H1 (cell line): ENCODE measurements around the gene PDE4D. TPM values are rescaled to one million over a fixed set of nuclear protein-coding genes. Genes with fewer than 3 reads are reported as not detected.

ENCODE experiments used
- CTCF ChIA-PET: fragments of 300-600 bp; sonication (Branson Sonifier 250); formaldehyde crosslinking; loops from one replicate; lab custom pipeline; 2021; ENCODE audit not compliant: partially characterized antibody; lab: Charles Lee
- POLR2A ChIA-PET: fragments of 300-600 bp; sonication (Branson Sonifier 250); formaldehyde crosslinking; loops from one replicate; lab custom pipeline; 2021; ENCODE audit warnings: inconsistent platforms; ENCODE audit not compliant: partially characterized antibody; lab: Charles Lee
- DNase-seq, 2 experiments: peaks; one replicate each; pipeline versions ENCODE4 v3.0.0 to v3.0.0-alpha.2; 2010 to 2022; ENCODE audit warnings: low spot score in 2 of 2, low read depth in 1 of 2, mixed read lengths in 1 of 2
- FAIRE-seq: peaks from 2 replicates; lab custom pipeline; 2011; peaks lifted over from hg19 to GRCh38; lab: Jason Lieb, UNC
- H2AFZ ChIP-seq: 2 replicates; pipeline ENCODE4 v1.8.1; 2012; ENCODE audit warnings: low read length, inconsistent platforms
- H2AK5ac ChIP-seq: 2 replicates; pipeline ENCODE4 v1.6.1; 2013; ENCODE audit warnings: low read depth, low read length
- H2BK120ac ChIP-seq: replicated peaks from 2 replicates; pipeline ENCODE3; 2013; ENCODE audit warnings: low read depth, low read length, inconsistent platforms
- H2BK12ac ChIP-seq: 2 replicates; pipeline ENCODE4 v1.6.1; 2013; ENCODE audit warnings: low read depth, low read length
- H2BK15ac ChIP-seq: 2 replicates; pipeline ENCODE4 v1.6.1; 2013; ENCODE audit warnings: low read length
- H2BK20ac ChIP-seq: 2 replicates; pipeline ENCODE4 v1.6.1; 2013; ENCODE audit warnings: low read length
- H2BK5ac ChIP-seq: 2 replicates; pipeline ENCODE4 v1.6.1; 2013; ENCODE audit warnings: low read depth, low read length
- H3K14ac ChIP-seq: 2 replicates; pipeline ENCODE4 v1.6.1; 2013; ENCODE audit warnings: inconsistent platforms; ENCODE audit not compliant: insufficient read length
- H3K18ac ChIP-seq: 2 replicates; pipeline ENCODE4 v1.6.1; 2013; ENCODE audit warnings: low read length; ENCODE audit errors: extremely low read depth
- H3K23ac ChIP-seq: 2 replicates; pipeline ENCODE4 v1.6.1; 2013; ENCODE audit warnings: inconsistent platforms; ENCODE audit not compliant: insufficient read length
- H3K23me2 ChIP-seq: 2 replicates; pipeline ENCODE4 v1.6.1; 2013; ENCODE audit warnings: low read depth, low read length
- H3K27ac ChIP-seq: 2 replicates; pipeline ENCODE4 v1.6.1; 2011; ENCODE audit warnings: low read depth, low read length, inconsistent platforms
- H3K27me3 ChIP-seq, 4 experiments: replicated peaks in 1 of 4; 1 replicate in 1 of 4; 2 replicates in 3 of 4; pipeline versions ENCODE4 v1.6.1 to v1.8.1; 2011 to 2013; ENCODE audit warnings: low read length in 3 of 4, mild to moderate bottlenecking in 3 of 4, inconsistent platforms in 2 of 4, mixed read lengths in 2 of 4, moderate library complexity in 1 of 4; ENCODE audit not compliant: control insufficient read depth in 3 of 4, insufficient read depth in 3 of 4; ENCODE audit errors: extremely low read depth in 1 of 4
- H3K36me3 ChIP-seq, 4 experiments: 2 replicates each; pipeline versions ENCODE4 v1.6.1 to v1.8.1; 2011 to 2013; ENCODE audit warnings: mild to moderate bottlenecking in 4 of 4, low read length in 3 of 4, moderate library complexity in 2 of 4, control low read depth in 1 of 4, inconsistent platforms in 1 of 4; ENCODE audit not compliant: insufficient read depth in 4 of 4, control insufficient read depth in 2 of 4
- H3K4ac ChIP-seq: replicated peaks from 2 replicates; pipeline ENCODE3; 2013; ENCODE audit warnings: low read length, low read depth, mixed read lengths, inconsistent platforms; ENCODE audit not compliant: insufficient read length
- H3K4me1 ChIP-seq, 4 experiments: replicated peaks in 1 of 4; 1 replicate in 1 of 4; 2 replicates in 3 of 4; pipeline versions ENCODE4 v1.6.1 to v1.8.1; 2011 to 2013; ENCODE audit warnings: low read length in 3 of 4, inconsistent platforms in 2 of 4, mixed read lengths in 1 of 4; ENCODE audit not compliant: insufficient read depth in 4 of 4, control insufficient read depth in 3 of 4
- H3K4me2 ChIP-seq, 2 experiments: 2 replicates each; pipeline versions ENCODE4 v1.6.1 to v1.8.1; 2011 to 2013; ENCODE audit warnings: low read depth in 2 of 2, low read length in 2 of 2, control low read depth in 1 of 2, inconsistent platforms in 1 of 2, mild to moderate bottlenecking in 1 of 2; ENCODE audit not compliant: insufficient read depth in 1 of 2
- H3K4me3 ChIP-seq, 4 experiments: fragments of 200-600, 300-600 bp in 1 of 4; sonication (generic), shearing (Covaris generic), sonication (Bioruptor Twin) in 1 of 4; 2 replicates each; pipeline versions ENCODE4 v1.5.1 to v1.8.1; 2011 to 2016; ENCODE audit warnings: low read length in 4 of 4, low read depth in 3 of 4, control low read depth in 2 of 4, inconsistent platforms in 2 of 4, mild to moderate bottlenecking in 2 of 4, mixed read lengths in 1 of 4, moderate library complexity in 1 of 4; ENCODE audit not compliant: insufficient read depth in 2 of 4; ENCODE audit errors: extremely low read depth in 1 of 4
- H3K56ac ChIP-seq: replicated peaks from 2 replicates; pipeline ENCODE3; 2013; ENCODE audit warnings: low read depth, mild to moderate bottlenecking, mixed read lengths, low read length, inconsistent platforms; ENCODE audit not compliant: insufficient read length
- H3K79me1 ChIP-seq: 2 replicates; pipeline ENCODE4 v1.6.1; 2013; ENCODE audit warnings: low read depth, low read length, control low read depth
- H3K79me2 ChIP-seq, 2 experiments: 2 replicates each; pipeline versions ENCODE4 v1.6.1 to v1.8.1; 2012 to 2013; ENCODE audit warnings: low read length in 2 of 2, mild to moderate bottlenecking in 2 of 2, inconsistent platforms in 1 of 2; ENCODE audit not compliant: insufficient read depth in 2 of 2, control insufficient read depth in 1 of 2
- H3K9ac ChIP-seq, 4 experiments: replicated peaks in 1 of 4; 1 replicate in 1 of 4; 2 replicates in 3 of 4; pipeline versions ENCODE4 v1.6.1 to v1.8.1; 2011 to 2013; ENCODE audit warnings: low read depth in 3 of 4, low read length in 3 of 4, control low read depth in 2 of 4, mild to moderate bottlenecking in 2 of 4, moderate library complexity in 2 of 4, inconsistent platforms in 1 of 4; ENCODE audit errors: extremely low read depth in 1 of 4
- H3K9me3 ChIP-seq, 2 experiments: 2 replicates each; pipeline versions ENCODE4 v1.6.1 to v1.8.1; 2012 to 2013; ENCODE audit warnings: mild to moderate bottlenecking in 2 of 2, moderate library complexity in 2 of 2, control low read depth in 1 of 2, inconsistent platforms in 1 of 2, low read depth in 1 of 2, low read length in 1 of 2, mixed read lengths in 1 of 2; ENCODE audit not compliant: insufficient read depth in 2 of 2
- H4K20me1 ChIP-seq, 2 experiments: replicated peaks in 1 of 2; 2 replicates each; pipeline versions ENCODE3 to v1.8.1; 2011 to 2013; ENCODE audit warnings: inconsistent platforms in 2 of 2, low read length in 2 of 2, mild to moderate bottlenecking in 1 of 2; ENCODE audit not compliant: insufficient read depth in 2 of 2, control insufficient read depth in 1 of 2
- H4K5ac ChIP-seq: 2 replicates; pipeline ENCODE4 v1.6.1; 2013; ENCODE audit warnings: low read length, low read depth, mixed read lengths, inconsistent platforms; ENCODE audit not compliant: insufficient read length
- H4K8ac ChIP-seq: 2 replicates; pipeline ENCODE4 v1.8.0; 2013; ENCODE audit warnings: mild to moderate bottlenecking, moderate library complexity, low read length, inconsistent platforms; ENCODE audit not compliant: insufficient read depth; ENCODE audit errors: extremely low read depth
- H4K91ac ChIP-seq: replicated peaks from 2 replicates; pipeline ENCODE3; 2013; ENCODE audit warnings: low read length, mixed read lengths, inconsistent platforms; ENCODE audit not compliant: insufficient read length
- BACH1 ChIP-seq: IDR thresholded peaks from 2 replicates; pipeline ENCODE4 v1.6.1; 2012; ENCODE audit warnings: low read length, improper control_type of control experiment
- BCL11A ChIP-seq, 2 experiments: IDR thresholded peaks; one replicate each; pipeline ENCODE4 v1.6.1; 2011; ENCODE audit warnings: low read depth in 2 of 2, low read length in 2 of 2, mild to moderate bottlenecking in 2 of 2
- CHD2 ChIP-seq: IDR thresholded peaks from 2 replicates; pipeline ENCODE4 v1.6.1; 2012; ENCODE audit warnings: low read length, improper control_type of control experiment
- HDAC2 ChIP-seq, 2 experiments: fragments of 300-600 bp in 1 of 2; sonication (generic) in 1 of 2; IDR thresholded peaks; 2 replicates each; pipeline ENCODE4 v1.6.1; 2011 to 2012; ENCODE audit warnings: low read depth in 2 of 2, low read length in 2 of 2, mild to moderate bottlenecking in 2 of 2, moderate library complexity in 2 of 2, borderline replicate concordance in 1 of 2, inconsistent platforms in 1 of 2
- KDM5A ChIP-seq: fragments of 200-600 bp; IDR thresholded peaks from 2 replicates; pipeline ENCODE4 v1.7.1; 2012; ENCODE audit warnings: mild to moderate bottlenecking, low read length, inconsistent platforms, mixed read lengths
- POLR2AphosphoS5 ChIP-seq: IDR thresholded peaks from 2 replicates; pipeline ENCODE4 v1.6.1; 2011; ENCODE audit warnings: low read depth, low read length
- SP4 ChIP-seq: IDR thresholded peaks from 2 replicates; pipeline ENCODE4 v1.6.1; 2012; ENCODE audit warnings: low read length, inconsistent platforms
- polyA plus RNA-seq, 7 experiments: library from polyadenylated mRNA; depleted of rRNA in 3 of 7; stranded (reverse) in 5 of 7; unstranded in 2 of 7; fragments of >200 nt in 5 of 7; fragments of 200-250 nt in 2 of 7; gene quantifications; 1 replicate in 5 of 7; 2 replicates in 1 of 7; 4 replicates in 1 of 7; pipeline versions ENCODE4 v1.2.1 to v1.2.3, GENCODE V29; 2011 to 2013; ENCODE audit warnings: missing spikeins in 2 of 7, mixed read lengths in 2 of 7
- total RNA-seq: library from RNA; stranded (reverse); fragmentation: NEBNext Ultra II Directional; extraction: Animal tissue kit (Norgen Biotek cat#: 25700); gene quantifications from 2 replicates; pipeline ENCODE4 v1.2.1, GENCODE V29; 2021

The PDE4D gene
- total and polyA plus RNA-seq, 2 of the 8 experiments (the other 6 are each of a cell fraction or from before 2014, with no cell fraction given), result 2.3 to 3.7 TPM

- H4K8ac ChIP-seq, result no peak overlapping the region
- H3K4me1 ChIP-seq, result no peaks in the 10 kb centered on the region
- H3K79me2 ChIP-seq, result no peaks in the 10 kb centered on the region
- H3K23me2 ChIP-seq, result no peaks in the 10 kb centered on the region
- no peak overlapping the region for H2BK20ac ChIP-seq
- no peak overlapping the region for H2AFZ ChIP-seq
- H3K27me3 ChIP-seq, result no peaks in the 10 kb centered on the region
- H3K18ac ChIP-seq, result no peak overlapping the region
- ChIA-PET POLR2A (no interaction called here), CTCF (interaction anchor here (0.9 to 2.8 kb wide), 5 partner anchors 12 to 113 kb away, joined by 3 to 12 read pairs (median 9); no protein-coding TSS in a partner anchor)
- no peaks in the 10 kb centered on the region for H3K36me3 ChIP-seq
- TF ChIP-seq BACH1 (no peak), HDAC2 (IDR thresholded peaks at IDR 0.05; ENCODE audit: borderline replicate concordance in 1 of 2, low read depth in 2 of 2, low read length in 2 of 2) (no peak), KDM5A (no peak), CHD2 (no peak), SP4 (no peak), BCL11A (IDR thresholded peaks at IDR 0.05; ENCODE audit: low read depth in 2 of 2, low read length in 2 of 2) (no peak), POLR2AphosphoS5 (no peak)
- no peak overlapping the region for H2AK5ac ChIP-seq
- FAIRE-seq, result no peak
- no peak overlapping the region for H2BK15ac ChIP-seq
- H3K4ac ChIP-seq, result no peak overlapping the region
- DNase-seq, result no peak
- H4K91ac ChIP-seq, result no peak overlapping the region
- H3K27ac ChIP-seq, result no peak overlapping the region
- H3K9me3 ChIP-seq, result 0 out of 4 replicates have a peak, but pooled peaks cover 0 to 2% of the 10 kb centered on the region in 2 experiments
- H3K14ac ChIP-seq, result no peak overlapping the region
- no peak overlapping the region for H2BK12ac ChIP-seq
- no peak overlapping the region for H3K4me2 ChIP-seq
- no peak overlapping the region for H4K5ac ChIP-seq
- H3K79me1 ChIP-seq, result no peaks in the 10 kb centered on the region
- H3K56ac ChIP-seq, result no peak overlapping the region
- H3K23ac ChIP-seq, result no peak overlapping the region
- H3K4me3 ChIP-seq, result no peak overlapping the region
- H2BK120ac ChIP-seq, result no peak overlapping the region
- H4K20me1 ChIP-seq, result no peaks in the 10 kb centered on the region
- no peak overlapping the region for H2BK5ac ChIP-seq
- H3K9ac ChIP-seq, result no peak overlapping the region
Measured at GRCh38 chr5:58983526-58984452, 909.7 kb downstream of the PDE4D start.
